Left colon (tissue), 2 donors: ENCODE data around the gene KCNA2. TPM values are rescaled to one million over a fixed set of nuclear protein-coding genes. Genes with fewer than 3 reads are reported as not detected.

Experiments
- ATAC-seq: fragments of 200-7000 bp; cut with Tn5 transposase; one replicate; pipeline ENCODE4 v1.9.1; 2020; ENCODE audit warnings: mild to moderate bottlenecking, moderate library complexity
- DNase-seq, 2 donors: peaks; one replicate each; pipeline ENCODE4 v3.0.0-alpha.2; 2020
- intact Hi-C, 2 donors: fragments of 100-400 bp; cut with DNase I in 1 of 2; cut with micrococcal nuclease in 1 of 2; formaldehyde crosslinking; loops; one replicate each; pipeline versions ENCODE4 v1.11.2 to v1.14.0; 2022; cut with DNase I, micrococcal nuclease
- total RNA-seq, 2 donors: library from RNA; stranded (reverse); fragmentation: NEBNext Ultra II Directional; extraction: Animal tissue kit (Norgen Biotek cat#: 25700); gene quantifications; one replicate each; pipeline ENCODE4 v1.2.1, GENCODE V29; 2021
- donor health status: DM: no; HTN: no; CAD: no.
- donor health status: DM: yes; HTN: yes; CAD: no.

The KCNA2 gene
- total RNA-seq, 2 donors from 2014 or later: 0.27 to 1.0 TPM

- ATAC-seq (no peak), DNase-seq (no peak)
- intact Hi-C loops: no loop called here
These were observed 22.7 kb downstream of the KCNA2 start for GRCh38 chr1:110583505-110583904.

- intact Hi-C loops: no loop called here
- ATAC-seq (no peak), DNase-seq (no peak)
These were observed 23.8 kb downstream of the KCNA2 start for GRCh38 chr1:110582378-110582777.

- intact Hi-C loops: no loop called here
- ATAC-seq (no peak), DNase-seq (no peak)
These were observed 24.4 kb downstream of the KCNA2 start for GRCh38 chr1:110581682-110582145.

GRCh38 chr1:110580244-110580643 lies 25.9 kb downstream of the KCNA2 start:
- intact Hi-C loops: no loop called here
- DNase-seq (no peak), ATAC-seq (no peak)

- intact Hi-C loops: no loop called here
- ATAC-seq (no peak), DNase-seq (no peak)
These were observed 26.7 kb downstream of the KCNA2 start for GRCh38 chr1:110579460-110579859.

GRCh38 chr1:110576441-110576840 lies 29.7 kb downstream of the KCNA2 start:
- ATAC-seq (no peak), DNase-seq (no peak)
- intact Hi-C loops: no loop called here

- ATAC-seq (no peak), DNase-seq (no peak)
- intact Hi-C loops: no loop called here
These were observed 32.8 kb downstream of the KCNA2 start for GRCh38 chr1:110573314-110573713.

GRCh38 chr1:110572751-110573150 lies 33.4 kb downstream of the KCNA2 start:
- intact Hi-C loops: no loop called here
- DNase-seq: no peak
- no peak for ATAC-seq

GRCh38 chr1:110570901-110571300 lies 35.3 kb downstream of the KCNA2 start:
- ATAC-seq: no peak
- intact Hi-C loops: no loop called here
- no peak for DNase-seq

GRCh38 chr1:110570307-110570706 lies 35.9 kb downstream of the KCNA2 start:
- intact Hi-C loops: no loop called here
- DNase-seq (no peak), ATAC-seq (no peak)

- ATAC-seq: no peak
- DNase-seq: no peak
- intact Hi-C loops: no loop called here
These were observed 39.3 kb downstream of the KCNA2 start for GRCh38 chr1:110566836-110567235.

- intact Hi-C loops: no loop called here
- no peak for DNase-seq
- ATAC-seq: no peak
These were observed 40.6 kb downstream of the KCNA2 start for GRCh38 chr1:110565565-110565964.

GRCh38 chr1:110563089-110563488 lies 43.1 kb downstream of the KCNA2 start:
- DNase-seq (no peak), ATAC-seq (no peak)
- intact Hi-C loops: no loop called here

- ATAC-seq (no peak), DNase-seq (no peak)
- intact Hi-C loops: no loop called here
These were observed 44.6 kb downstream of the KCNA2 start for GRCh38 chr1:110561596-110561995.

- ATAC-seq: no peak
- intact Hi-C loops: no loop called here
- DNase-seq: no peak
These were observed 47.0 kb downstream of the KCNA2 start for GRCh38 chr1:110559157-110559556.

GRCh38 chr1:110557481-110557880 lies 48.7 kb downstream of the KCNA2 start:
- intact Hi-C loops: no loop called here
- ATAC-seq (no peak), DNase-seq (no peak)

- ATAC-seq (no peak), DNase-seq (no peak)
- intact Hi-C loops: no loop called here
These were observed 49.7 kb downstream of the KCNA2 start for GRCh38 chr1:110556471-110556807.

- no peak for ATAC-seq
- DNase-seq: peak in 1 of 2 donors; percentile 21
These were observed 50.2 kb downstream of the KCNA2 start for GRCh38 chr1:110555807-110556470.

GRCh38 chr1:110554871-110555801 lies 51.0 kb downstream of the KCNA2 start:
- ATAC-seq (peak; percentile 73), DNase-seq (peak in 1 of 2 donors; percentile 40)
- intact Hi-C loops: loop anchor here in 1 of 2 donors (5.0 kb wide), 1 partner anchor 62 kb away; no protein-coding TSS in a partner anchor

More at GRCh38 chr1:110555807-110556470, 50.2 kb downstream of the KCNA2 start:
- intact Hi-C loops: no loop called here

GRCh38 chr1:110551278-110551809 lies 54.8 kb downstream of the KCNA2 start:
- intact Hi-C loops: loop anchor here in 1 of 2 donors (5.0 kb wide), 1 partner anchor 66 kb away; no protein-coding TSS in a partner anchor
- no peak for DNase-seq
- no peak for ATAC-seq
